Chondrocyte (in vitro differentiated cells): ENCODE results near the gene PRR5. TPM values are rescaled to one million over a fixed set of nuclear protein-coding genes. Genes with fewer than 3 reads are reported as not detected.

Source experiments
- DNase-seq: peaks from one replicate; pipeline ENCODE4 v3.0.0; 2021; ENCODE audit warnings: mixed read lengths, low spot score
- H3K27ac Mint-ChIP-seq: one replicate; pipeline ENCODE4 v1.8.0; 2021; ENCODE audit warnings: mild to moderate bottlenecking, moderate library complexity, mixed read lengths; ENCODE audit not compliant: unreplicated experiment
- H3K27me3 Mint-ChIP-seq: 2 replicates; pipeline ENCODE4 v1.8.0; 2021; ENCODE audit warnings: low read depth, mixed read lengths
- H3K36me3 Mint-ChIP-seq: 2 replicates; pipeline ENCODE4 v1.8.0; 2021; ENCODE audit warnings: low read depth, mixed read lengths
- H3K4me1 Mint-ChIP-seq: 2 replicates; pipeline ENCODE4 v1.8.0; 2021; ENCODE audit warnings: low read depth, mild to moderate bottlenecking, mixed read lengths
- H3K4me3 Mint-ChIP-seq: one replicate; pipeline ENCODE4 v1.8.0; 2021; ENCODE audit warnings: mild to moderate bottlenecking, moderate library complexity, mixed read lengths; ENCODE audit not compliant: unreplicated experiment
- H3K9me3 Mint-ChIP-seq: 2 replicates; pipeline ENCODE4 v1.8.0; 2021; ENCODE audit warnings: low read depth, mixed read lengths
- CTCF ChIP-seq: fragments of 200-600 bp; sonication (generic); IDR thresholded peaks from 2 replicates; pipeline ENCODE4 v1.5.0; 2021; ENCODE audit warnings: antibody characterized with exemption, mild to moderate bottlenecking, moderate library complexity
- total RNA-seq: library from RNA; stranded (reverse); gene quantifications from 3 replicates; pipeline ENCODE4 v1.2.1, GENCODE V29; 2021

PRR5 gene
- total RNA-seq, 1 donor from 2014 or later, result 15.1 TPM

GRCh38 chr22:44734801-44735517, 33.0 kb downstream of the PRR5 start:
- Mint-ChIP-seq H3K27me3 (peaks cover 1% of the 10 kb centered on the region), H3K4me1 (peaks cover 6% of the 10 kb centered on the region), H3K4me3 (no peak overlapping the region)

GRCh38 chr22:44735518-44736428, 33.8 kb downstream of the PRR5 start:
- DNase-seq, result no peak
- peak; percentile 98 for TF ChIP-seq CTCF
- H3K27me3 Mint-ChIP-seq, result peaks cover 3% of the 10 kb centered on the region

More at GRCh38 chr22:44734801-44735517, 33.0 kb downstream of the PRR5 start:
- Mint-ChIP-seq H3K9me3 (no peaks in the 10 kb centered on the region), H3K36me3 (peaks cover 1% of the 10 kb centered on the region), H3K27ac (no peak overlapping the region)
- TF ChIP-seq CTCF, result no peak
- DNase-seq, result no peak

GRCh38 chr22:44736581-44737405, 34.8 kb downstream of the PRR5 start:
- H3K9me3 Mint-ChIP-seq, result no peaks in the 10 kb centered on the region
- H3K4me1 Mint-ChIP-seq, result peaks cover 8% of the 10 kb centered on the region
- DNase-seq, result no peak
- H3K27me3 Mint-ChIP-seq, result peaks cover 3% of the 10 kb centered on the region
- no peaks in the 10 kb centered on the region for H3K36me3 Mint-ChIP-seq
- TF ChIP-seq CTCF, result no peak
- H3K4me3 Mint-ChIP-seq, result no peak overlapping the region
- no peak overlapping the region for H3K27ac Mint-ChIP-seq

More at GRCh38 chr22:44735518-44736428, 33.8 kb downstream of the PRR5 start:
- Mint-ChIP-seq H3K36me3 (peaks cover under 1% of the 10 kb centered on the region), H3K27ac (peak overlapping the region; percentile 45), H3K4me3 (no peak overlapping the region), H3K4me1 (peaks cover 8% of the 10 kb centered on the region), H3K9me3 (no peaks in the 10 kb centered on the region)

GRCh38 chr22:44737406-44738346, 35.7 kb downstream of the PRR5 start:
- Mint-ChIP-seq H3K4me1 (peaks cover 8% of the 10 kb centered on the region), H3K4me3 (no peak overlapping the region), H3K27ac (no peak overlapping the region), H3K36me3 (no peaks in the 10 kb centered on the region), H3K27me3 (peaks cover 3% of the 10 kb centered on the region), H3K9me3 (no peaks in the 10 kb centered on the region)
- no peak for TF ChIP-seq CTCF
- DNase-seq, result no peak
